ENCODE measurements around the gene OR9Q1.
"Not testable (repeated sequence)": the region's sequence is repeated elsewhere in the genome, so short reads cannot be mapped to it uniquely, and the experiment has no call there.

OR9Q1 gene

GRCh38 chr11:58023435-58023931 is at the start of gene OR9Q1:
Gene OR9Q1, plus strand, starts transcription at chr11:58023881. Its CDS starts 155,564 bp downstream, at chr11:58179445.
- no peak for DNase-seq

GRCh38 chr11:57974132-57974531 is 49.5 kb upstream of the OR9Q1 start:
- DNase-seq, result no peak

GRCh38 chr11:57974848-57975601 is 48.7 kb upstream of the OR9Q1 start:
- DNase-seq, result no peak

- no peak for DNase-seq
These were observed 46.0 kb upstream of the OR9Q1 start for GRCh38 chr11:57977709-57978108.

GRCh38 chr11:57978686-57979531 is 44.8 kb upstream of the OR9Q1 start:
- no peak for DNase-seq

GRCh38 chr11:57979532-57980079 is 44.1 kb upstream of the OR9Q1 start:
- DNase-seq, result no peak

- DNase-seq, result no peak
These were observed 43.5 kb upstream of the OR9Q1 start for GRCh38 chr11:57980201-57980600.

- DNase-seq, result no peak
These were observed 42.1 kb upstream of the OR9Q1 start for GRCh38 chr11:57981536-57981935.

GRCh38 chr11:57982776-57983175 is 40.9 kb upstream of the OR9Q1 start:
- no peak for DNase-seq

GRCh38 chr11:57983191-57983590 is 40.5 kb upstream of the OR9Q1 start:
- DNase-seq, result no peak

GRCh38 chr11:57999523-57999922 is 24.2 kb upstream of the OR9Q1 start:
- not testable (repeated sequence) for DNase-seq

GRCh38 chr11:58000021-58000420 is 23.7 kb upstream of the OR9Q1 start:
- not testable (repeated sequence) for DNase-seq

GRCh38 chr11:58000699-58001098 is 23.0 kb upstream of the OR9Q1 start:
- DNase-seq, result no peak

GRCh38 chr11:58003036-58003435 is 20.6 kb upstream of the OR9Q1 start:
- no peak for DNase-seq

GRCh38 chr11:58003591-58003990 is 20.1 kb upstream of the OR9Q1 start:
- no peak for DNase-seq

- DNase-seq, result no peak
These were observed 19.0 kb upstream of the OR9Q1 start for GRCh38 chr11:58004664-58005063.

- no peak for DNase-seq
These were observed 16.7 kb upstream of the OR9Q1 start for GRCh38 chr11:58006940-58007339.

GRCh38 chr11:58011771-58012170 is 11.9 kb upstream of the OR9Q1 start:
- no peak for DNase-seq

GRCh38 chr11:58024601-58025091 is 965 bp downstream of the OR9Q1 start:
- DNase-seq, result no peak

GRCh38 chr11:58027341-58027740 is 3.7 kb downstream of the OR9Q1 start:
- no peak for DNase-seq

- no peak for DNase-seq
These were observed 5.2 kb downstream of the OR9Q1 start for GRCh38 chr11:58028687-58029411.

GRCh38 chr11:58030653-58031052 is 7.0 kb downstream of the OR9Q1 start, which contains the start of gene OR6Q1:
Gene OR6Q1, plus strand, starts transcription at chr11:58030953. Its CDS starts 0 bp downstream, at chr11:58030953.
- DNase-seq, result no peak

- DNase-seq, result no peak
These were observed 10.8 kb downstream of the OR9Q1 start for GRCh38 chr11:58034471-58034870.
